GM18907 (cell line): Measurements from ENCODE around the gene SLC9A9.
"Not testable (repeated sequence)": the region's sequence is repeated elsewhere in the genome, so short reads cannot be mapped to it uniquely, and the experiment has no call there.

ENCODE experiments used
- ATAC-seq: cut with Tn5 transposase; IDR thresholded peaks from one replicate; pipeline ENCODE4 v1.9.1; 2021; ENCODE audit warnings: mild to moderate bottlenecking, moderate library complexity; ENCODE audit not compliant: unreplicated experiment

The SLC9A9 gene

GRCh38 chr3:143698682-143699303 is 149.5 kb downstream of the SLC9A9 start:
- ATAC-seq, result no peak

GRCh38 chr3:143697975-143698374 is 150.3 kb downstream of the SLC9A9 start:
- no peak for ATAC-seq

GRCh38 chr3:143695333-143695732 is 152.9 kb downstream of the SLC9A9 start:
- not testable (repeated sequence) for ATAC-seq

- no peak for ATAC-seq
These were observed 154.8 kb downstream of the SLC9A9 start for GRCh38 chr3:143693506-143693905.

- ATAC-seq, result no peak
These were observed 161.6 kb downstream of the SLC9A9 start for GRCh38 chr3:143686638-143687197.

- ATAC-seq, result no peak
These were observed 162.8 kb downstream of the SLC9A9 start for GRCh38 chr3:143685491-143685890.

- no peak for ATAC-seq
These were observed 170.8 kb downstream of the SLC9A9 start for GRCh38 chr3:143677430-143677829.

GRCh38 chr3:143676747-143677146 is 171.5 kb downstream of the SLC9A9 start:
- no peak for ATAC-seq

GRCh38 chr3:143676021-143676420 is 172.2 kb downstream of the SLC9A9 start:
- no peak for ATAC-seq

GRCh38 chr3:143674100-143674968 is 173.9 kb downstream of the SLC9A9 start:
- peak; percentile 75 for ATAC-seq

- no peak for ATAC-seq
These were observed 175.7 kb downstream of the SLC9A9 start for GRCh38 chr3:143672396-143673165.

- ATAC-seq, result no peak
These were observed 176.6 kb downstream of the SLC9A9 start for GRCh38 chr3:143671626-143672025.

GRCh38 chr3:143668924-143669790 is 179.1 kb downstream of the SLC9A9 start:
- peak; percentile 96 for ATAC-seq

GRCh38 chr3:143668385-143668784 is 179.9 kb downstream of the SLC9A9 start:
- ATAC-seq, result no peak

- no peak for ATAC-seq
These were observed 186.6 kb downstream of the SLC9A9 start for GRCh38 chr3:143661677-143662076.

- no peak for ATAC-seq
These were observed 189.4 kb downstream of the SLC9A9 start for GRCh38 chr3:143658861-143659260.

GRCh38 chr3:143658116-143658515 is 190.2 kb downstream of the SLC9A9 start:
- no peak for ATAC-seq

- no peak for ATAC-seq
These were observed 190.9 kb downstream of the SLC9A9 start for GRCh38 chr3:143657391-143657790.

GRCh38 chr3:143654906-143655305 is 193.4 kb downstream of the SLC9A9 start:
- ATAC-seq, result no peak

GRCh38 chr3:143653935-143654334 is 194.3 kb downstream of the SLC9A9 start:
- ATAC-seq, result no peak
